GM19099 (cell line): Measurements from ENCODE around the gene CRY2.

Experiments
- POLR2A ChIP-seq: IDR thresholded peaks from 3 replicates; pipeline ENCODE4 v1.6.1; 2011; ENCODE audit warnings: low read depth; ENCODE audit not compliant: insufficient read length; ENCODE audit errors: extremely low read depth

CRY2 gene

DNA sequence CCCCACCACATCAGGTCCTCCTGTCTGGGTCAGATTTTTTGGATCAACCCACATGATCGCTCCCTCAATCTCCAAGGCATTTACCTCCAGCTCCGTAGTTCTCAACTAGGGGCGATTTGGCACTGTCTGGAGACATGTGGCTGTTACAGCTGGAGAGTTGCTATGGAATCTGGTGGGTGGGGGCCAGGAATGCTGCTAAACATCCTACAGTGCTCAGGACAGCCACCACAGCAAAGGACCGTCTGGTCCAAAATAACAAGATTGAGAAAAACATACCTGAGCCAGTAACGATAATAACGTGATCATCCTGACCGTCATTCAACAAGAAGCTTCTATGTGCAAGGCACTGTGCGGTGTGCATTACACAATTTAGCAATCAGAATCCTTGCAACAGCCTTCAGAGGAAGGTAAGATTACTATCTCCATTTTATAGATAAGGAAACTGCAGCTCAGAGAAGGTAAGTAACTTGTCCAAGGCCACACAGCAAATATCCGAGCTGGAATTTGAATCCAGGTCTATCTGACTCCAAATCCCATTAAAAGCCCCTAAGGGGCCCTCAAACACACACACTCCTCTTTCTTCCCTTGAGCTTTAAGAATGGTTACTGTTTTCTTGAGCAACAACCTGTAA is 14.3 kb upstream of the CRY2 start:
- no peak for TF ChIP-seq POLR2A

DNA sequence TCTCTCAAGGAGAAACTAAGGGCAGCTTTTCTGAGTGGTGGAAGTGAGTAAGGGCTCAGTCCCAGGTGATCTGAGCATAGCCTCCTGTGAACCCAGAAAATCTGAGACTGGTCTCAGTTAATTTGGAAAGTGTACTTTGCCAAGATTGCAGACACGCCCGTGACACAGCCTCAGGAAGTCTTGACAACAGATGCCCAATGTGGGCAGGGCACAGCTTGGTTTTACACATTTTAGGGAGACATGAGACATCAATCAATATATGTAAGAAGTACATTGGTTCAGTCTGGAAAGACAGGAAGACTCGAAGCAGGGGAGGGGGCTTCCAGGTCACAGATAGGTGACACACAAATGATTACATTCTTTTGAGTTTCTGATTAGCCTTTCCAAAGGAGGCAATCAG is 13.5 kb upstream of the CRY2 start:
- TF ChIP-seq POLR2A: no peak

DNA sequence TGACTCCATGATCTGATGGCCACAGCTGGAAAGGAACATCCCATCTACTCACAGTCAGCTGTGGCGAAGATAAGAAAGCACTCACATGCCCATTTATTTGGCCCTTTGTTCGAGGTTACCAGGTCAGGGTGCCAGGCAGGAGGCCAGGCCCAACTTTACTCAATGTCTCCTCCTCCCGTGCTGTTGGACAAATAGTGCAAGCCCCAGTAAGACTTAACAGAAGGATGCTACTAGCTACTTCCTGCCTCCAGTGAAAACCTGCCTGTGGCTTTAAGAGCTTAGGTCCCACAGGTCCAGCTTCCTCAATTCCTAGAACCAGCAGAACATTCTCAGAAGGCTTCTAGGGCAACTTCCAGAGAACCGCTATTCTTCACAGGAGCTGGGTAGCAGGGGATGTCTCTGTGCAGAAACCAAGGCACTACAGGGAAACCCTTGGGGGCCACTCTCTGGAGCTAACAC is 12.9 kb upstream of the CRY2 start:
- TF ChIP-seq POLR2A: no peak

DNA sequence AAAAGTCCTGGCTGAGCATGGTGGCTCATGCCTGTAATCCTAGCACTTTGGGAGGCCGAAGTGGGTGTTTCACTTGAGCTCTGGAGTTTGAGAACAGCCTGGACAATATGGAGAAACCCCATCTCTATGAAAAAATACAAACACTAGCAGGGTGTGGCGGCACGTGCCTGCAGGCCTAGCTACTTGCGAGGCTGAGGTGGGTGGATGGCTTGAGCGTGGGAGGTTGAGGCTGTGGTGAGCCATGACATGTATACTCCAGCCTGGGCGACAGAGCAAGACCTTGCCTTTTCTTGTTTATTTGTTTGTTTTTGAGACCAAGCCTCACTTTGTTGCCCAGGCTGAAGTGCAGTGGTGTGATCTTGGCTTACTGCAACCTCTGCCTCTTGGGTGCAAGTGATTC is 8.1 kb upstream of the CRY2 start:
- no peak for TF ChIP-seq POLR2A

DNA sequence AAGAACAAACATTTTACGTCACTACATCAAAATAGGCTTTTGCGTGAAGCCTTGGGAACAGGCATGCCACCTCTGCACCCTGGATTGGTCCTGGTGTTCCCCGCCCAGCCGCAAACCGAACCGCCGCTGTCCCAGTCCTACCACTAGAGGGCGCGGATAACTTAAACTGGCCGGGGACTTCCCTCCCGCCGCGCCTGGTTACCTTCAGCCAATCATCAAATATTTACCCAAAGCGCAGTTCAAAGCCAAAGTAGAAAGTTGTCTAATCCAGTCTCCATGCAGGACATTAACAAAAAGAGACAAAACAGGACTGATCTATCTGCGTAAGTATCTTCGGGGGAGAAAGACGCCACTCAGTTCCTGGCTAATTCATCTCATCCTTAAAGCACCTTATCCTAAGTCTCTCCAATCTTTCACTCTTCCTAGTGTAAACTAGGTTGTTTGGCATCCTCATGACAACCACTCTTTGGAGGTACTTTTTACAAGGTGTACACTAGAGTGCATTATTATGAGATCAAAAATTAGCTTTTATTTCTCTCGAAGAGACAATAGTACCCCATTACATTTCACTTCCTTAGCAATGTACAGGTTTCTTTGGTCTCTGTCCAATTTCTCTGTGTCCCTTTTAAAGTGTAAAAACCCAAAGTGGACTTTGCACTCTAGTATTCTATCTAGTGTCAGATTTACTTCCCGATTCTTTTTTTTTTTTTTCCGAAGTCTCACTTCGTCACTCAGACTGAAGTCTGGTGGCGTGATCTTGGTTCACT is 3.9 kb upstream of the CRY2 start:
- TF ChIP-seq POLR2A: no peak

DNA sequence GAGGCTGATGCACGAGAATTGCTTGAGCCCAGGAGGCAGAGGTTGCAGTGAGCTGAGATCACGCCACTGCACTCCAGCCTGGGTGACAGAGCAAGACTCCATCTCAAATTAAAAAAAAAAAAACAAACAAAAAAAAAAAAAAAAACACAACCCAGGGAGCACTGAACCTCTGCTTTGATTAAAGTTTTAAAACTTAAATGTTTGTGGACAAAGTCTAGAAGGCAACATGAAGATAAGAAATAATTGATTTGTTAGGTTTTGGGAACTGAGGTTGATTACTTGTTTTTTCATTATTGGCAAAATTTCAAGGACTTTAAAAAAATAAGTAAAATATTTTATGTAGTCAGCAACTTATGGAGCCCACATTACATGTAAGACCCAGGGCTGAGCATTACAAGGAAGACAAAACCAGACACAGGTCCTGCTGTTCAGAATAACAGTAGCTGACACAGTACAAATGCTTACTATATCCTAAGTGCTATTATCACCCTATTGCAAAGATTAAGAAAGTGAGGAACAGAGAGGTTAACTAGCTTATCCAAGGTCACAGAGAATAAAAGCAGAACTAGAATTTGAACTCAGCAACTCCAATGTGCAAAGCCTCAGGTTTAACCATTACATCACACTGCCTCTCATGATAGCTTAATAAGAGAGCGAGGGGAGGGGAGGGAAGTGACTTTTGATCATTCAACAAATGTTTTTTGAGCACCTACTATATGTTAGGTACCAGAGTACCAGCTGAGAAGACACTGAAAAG is 2.3 kb upstream of the CRY2 start:
- no peak for TF ChIP-seq POLR2A

DNA sequence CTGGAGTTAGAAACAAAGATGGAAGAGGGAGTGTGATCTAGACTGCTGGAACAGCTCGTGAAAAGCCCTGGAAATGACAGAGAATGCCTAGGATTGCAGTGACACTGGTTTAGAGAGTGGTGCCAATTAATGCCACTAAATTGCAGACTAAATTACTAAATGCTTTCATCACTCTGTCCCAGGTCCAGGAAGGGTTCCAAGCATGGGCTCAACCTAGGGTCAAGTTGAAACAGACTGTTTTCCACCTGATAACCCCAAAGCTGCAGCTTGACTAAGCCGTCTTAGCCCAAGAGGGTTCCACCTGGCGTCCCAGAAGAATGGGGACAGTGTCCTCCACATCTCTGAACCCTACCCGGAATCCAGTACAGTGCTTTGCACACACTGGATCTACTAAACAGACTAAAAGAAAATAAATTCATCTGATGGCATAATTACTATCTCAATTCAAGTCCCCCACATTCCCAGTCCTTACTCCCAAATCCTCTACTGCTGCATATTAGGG is 1.1 kb upstream of the CRY2 start:
- no peak for TF ChIP-seq POLR2A

DNA sequence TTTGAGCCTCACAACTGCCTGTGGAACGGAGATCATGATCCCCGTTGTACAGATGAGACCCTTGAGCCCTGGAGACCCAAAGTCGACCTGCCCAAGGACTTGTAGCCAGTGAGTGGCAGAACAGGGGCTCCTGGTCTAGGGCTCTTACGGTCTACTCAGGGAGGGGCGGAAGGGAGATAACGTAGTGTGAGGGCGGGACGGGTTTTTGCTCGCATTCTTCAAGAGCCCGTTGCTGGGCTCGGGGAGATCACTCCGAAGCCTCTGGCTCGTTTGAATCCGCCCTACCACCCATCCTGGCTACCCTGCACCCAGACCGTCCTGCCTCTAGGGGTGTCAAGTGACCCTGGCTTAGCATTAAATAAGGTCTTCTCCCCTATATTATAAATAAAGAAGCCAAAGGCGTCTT is 639 bp downstream of the CRY2 start:
- no peak for TF ChIP-seq POLR2A

DNA sequence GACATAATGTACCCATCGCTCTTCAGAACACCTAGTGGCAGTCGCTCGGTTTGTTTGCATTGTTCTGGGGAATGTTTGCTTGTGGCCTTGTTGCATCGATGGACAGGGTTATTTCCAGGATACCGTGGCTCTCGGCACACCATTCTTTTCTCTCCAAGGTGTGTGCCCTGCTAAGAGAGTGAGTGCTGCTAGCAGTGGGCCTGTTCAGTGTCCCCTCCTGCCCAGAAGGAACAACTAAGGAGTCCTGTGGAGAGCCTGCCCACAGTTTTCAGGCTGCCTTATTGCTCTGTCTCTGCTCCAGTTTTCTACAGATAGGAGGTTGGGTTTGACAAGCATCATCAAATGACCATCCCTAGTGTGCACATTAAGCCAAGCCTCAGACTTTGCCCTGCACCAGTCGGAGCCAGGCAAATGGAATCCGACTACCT is 1.4 kb downstream of the CRY2 start:
- no peak for TF ChIP-seq POLR2A

DNA sequence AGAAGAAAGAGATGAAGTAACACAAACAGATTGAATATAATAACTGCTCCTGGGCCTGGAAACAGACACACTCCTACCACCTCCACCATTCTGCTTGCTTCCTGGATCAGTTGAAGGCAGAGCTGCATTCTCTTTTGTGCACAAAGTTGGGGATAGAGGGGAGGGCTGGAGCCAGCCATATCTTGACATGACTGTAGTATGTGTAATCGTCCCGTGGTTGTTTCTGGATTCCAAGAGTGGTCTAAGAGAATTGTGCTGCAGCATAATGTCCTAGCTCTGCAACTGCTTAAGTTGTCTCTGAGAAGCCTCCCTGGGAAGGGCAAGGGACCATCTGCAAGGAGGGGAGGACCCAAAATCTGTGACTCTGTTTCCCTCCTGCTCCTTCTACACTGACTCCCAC is 3.2 kb downstream of the CRY2 start:
- no peak for TF ChIP-seq POLR2A

DNA sequence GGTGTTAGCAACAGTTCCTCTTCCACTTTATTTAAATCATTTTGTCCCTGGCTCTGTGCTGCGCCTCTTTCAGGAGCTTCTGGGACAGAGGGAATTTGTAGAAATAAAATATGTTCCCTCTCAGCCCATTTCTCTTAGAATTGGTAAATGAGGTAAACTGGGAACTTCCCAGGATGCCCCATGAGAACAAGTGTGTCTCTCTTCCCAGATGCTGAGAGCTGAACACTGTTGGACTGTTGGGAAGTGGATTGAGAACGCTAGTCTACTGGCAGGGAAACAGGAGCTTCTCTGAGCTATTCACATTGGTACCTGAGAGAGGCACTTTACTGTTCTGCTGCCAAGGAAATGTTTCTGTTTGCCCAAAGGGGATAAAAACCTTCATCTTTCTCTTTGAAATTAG is 4.0 kb downstream of the CRY2 start:
- TF ChIP-seq POLR2A: no peak

DNA sequence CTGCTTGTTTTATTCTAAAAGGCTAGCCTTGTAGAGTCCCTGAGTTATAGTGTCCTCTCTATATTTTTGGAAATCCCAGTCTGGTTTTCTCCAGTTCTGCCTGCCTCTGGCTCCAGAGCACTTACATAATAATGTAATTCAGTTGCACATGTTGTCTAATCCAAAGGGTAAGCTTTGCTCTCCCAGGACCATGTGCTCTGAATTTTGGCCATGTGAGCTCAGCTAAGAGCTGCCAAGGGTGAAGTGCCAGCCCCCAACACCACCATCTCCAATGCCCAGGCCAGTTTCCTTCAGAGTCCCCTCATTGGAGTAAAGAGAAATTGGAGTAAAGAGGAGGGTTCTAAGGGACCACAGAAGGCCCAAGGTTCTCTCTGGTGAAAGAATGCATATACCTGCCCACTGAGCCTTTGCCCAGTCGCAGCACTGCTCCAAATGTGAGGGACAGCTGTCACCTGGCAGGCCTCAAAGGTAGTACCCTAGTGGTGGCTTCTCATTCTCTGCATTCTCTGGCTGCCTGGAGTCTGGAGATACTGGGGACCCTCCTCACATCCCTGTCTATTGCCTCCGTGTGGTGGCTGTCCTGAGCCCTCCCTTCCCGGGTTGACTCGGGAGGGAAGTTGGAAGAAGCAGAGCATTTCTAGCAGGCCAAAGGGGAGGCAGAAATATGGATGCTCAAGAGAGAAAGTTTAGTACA is 4.9 kb downstream of the CRY2 start:
- no peak for TF ChIP-seq POLR2A

DNA sequence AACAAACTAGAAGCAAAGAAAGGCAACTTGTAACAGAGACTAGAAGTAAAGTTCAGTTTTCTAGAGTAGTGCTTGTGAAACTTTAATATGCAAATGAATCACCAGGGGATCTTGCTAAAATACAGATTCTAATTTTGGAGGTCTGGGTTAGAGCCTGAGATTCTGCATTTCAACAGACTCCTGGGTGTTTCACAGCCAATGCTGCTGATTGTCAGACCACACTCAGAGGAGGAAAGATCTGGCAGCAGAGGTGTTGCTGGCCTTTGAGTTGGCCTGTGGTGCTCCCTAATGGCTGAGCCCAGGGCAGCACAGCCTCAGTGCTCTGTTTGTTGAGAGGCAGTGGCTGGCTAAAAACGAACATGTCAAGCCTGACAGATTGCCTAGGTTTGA is 5.4 kb downstream of the CRY2 start:
- no peak for TF ChIP-seq POLR2A

DNA sequence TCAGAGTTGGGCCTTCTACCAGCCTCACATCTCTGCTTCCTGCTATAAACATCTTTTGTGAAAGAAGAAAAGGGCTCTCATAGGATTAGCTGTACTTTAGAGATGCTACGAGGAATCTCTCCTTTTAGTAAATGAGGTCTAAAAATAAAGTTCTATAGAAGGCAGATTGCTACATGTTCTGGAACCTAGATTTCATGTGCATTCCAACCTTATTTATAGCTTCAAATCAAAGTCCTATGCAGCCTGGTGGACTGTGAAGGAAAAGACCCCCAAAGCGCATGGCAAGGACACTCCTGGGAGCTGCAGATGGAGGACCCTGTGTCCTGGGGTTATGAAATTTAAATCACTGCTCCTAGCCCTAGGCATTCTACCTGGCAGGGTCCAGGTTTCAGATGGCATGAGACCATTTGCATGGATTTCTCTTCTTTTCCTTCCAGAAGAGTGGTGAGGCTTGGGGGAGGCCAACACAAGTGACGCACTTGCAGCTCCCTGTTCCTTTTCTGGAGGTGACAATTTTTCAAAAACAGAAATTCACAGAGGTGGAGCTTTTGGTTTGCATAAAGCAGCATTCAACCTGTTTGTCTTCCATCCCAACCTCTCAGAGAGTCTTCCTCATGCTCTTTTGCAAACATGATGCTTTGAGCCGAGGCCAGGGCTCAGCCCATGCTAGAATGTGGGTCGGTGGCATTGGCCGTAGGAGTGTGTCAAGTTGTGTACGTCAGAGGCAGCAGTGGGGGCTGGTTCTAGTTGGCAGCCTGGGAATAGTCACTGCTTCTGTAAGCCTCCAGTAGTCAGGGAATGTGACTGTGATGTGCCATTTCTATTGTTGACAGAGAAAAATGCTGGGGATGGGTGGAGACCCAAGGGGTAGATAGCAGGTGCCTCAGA is 6.3 kb downstream of the CRY2 start:
- no peak for TF ChIP-seq POLR2A
